ENCODE measurements around the gene DMRTB1. TPM values are rescaled to one million over a fixed set of nuclear protein-coding genes. Genes with fewer than 3 reads are reported as not detected.

The DMRTB1 gene
- total RNA-seq: not detected in 2 replicates

DNA sequence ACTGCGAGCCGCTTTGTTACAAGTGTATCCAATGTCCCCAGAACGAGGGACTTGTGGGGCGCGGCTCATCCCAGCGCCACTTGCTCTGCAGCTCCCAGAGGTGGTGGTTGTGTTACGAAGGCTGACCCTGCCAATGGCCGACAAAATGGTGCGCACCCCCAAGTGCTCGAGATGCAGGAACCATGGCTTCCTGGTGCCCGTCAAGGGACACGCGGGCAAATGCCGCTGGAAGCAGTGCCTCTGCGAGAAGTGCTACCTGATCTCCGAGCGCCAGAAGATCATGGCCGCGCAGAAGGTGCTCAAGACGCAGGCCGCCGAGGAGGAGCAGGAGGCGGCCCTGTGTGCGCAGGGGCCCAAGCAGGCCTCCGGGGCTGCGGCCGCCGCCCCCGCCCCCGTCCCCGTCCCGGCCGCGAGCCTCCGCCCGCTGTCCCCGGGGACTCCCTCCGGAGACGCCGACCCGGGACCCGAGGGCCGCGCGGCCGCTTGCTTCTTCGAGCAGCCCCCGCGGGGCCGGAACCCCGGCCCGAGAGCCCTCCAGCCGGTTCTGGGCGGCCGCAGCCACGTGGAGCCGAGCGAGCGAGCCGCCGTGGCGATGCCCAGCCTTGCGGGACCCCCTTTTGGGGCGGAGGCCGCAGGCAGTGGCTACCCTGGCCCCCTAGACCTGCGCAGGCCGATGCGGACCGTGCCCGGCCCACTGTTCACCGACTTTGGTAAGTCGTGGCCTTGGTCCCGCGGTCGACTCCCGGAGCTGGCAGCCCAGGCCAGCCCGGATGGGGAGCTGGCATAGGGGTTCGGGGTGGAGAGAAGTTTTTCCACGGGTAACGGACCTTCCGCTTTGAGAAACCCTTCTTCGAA, at the start of gene DMRTB1:
DMRTB1 (plus strand) TSS at position 79 of the 855 bp plus-strand sequence; CDS start at position 134, 55 bp downstream.
- intact Hi-C loops (cut with micrococcal nuclease): no loop called here

DNA sequence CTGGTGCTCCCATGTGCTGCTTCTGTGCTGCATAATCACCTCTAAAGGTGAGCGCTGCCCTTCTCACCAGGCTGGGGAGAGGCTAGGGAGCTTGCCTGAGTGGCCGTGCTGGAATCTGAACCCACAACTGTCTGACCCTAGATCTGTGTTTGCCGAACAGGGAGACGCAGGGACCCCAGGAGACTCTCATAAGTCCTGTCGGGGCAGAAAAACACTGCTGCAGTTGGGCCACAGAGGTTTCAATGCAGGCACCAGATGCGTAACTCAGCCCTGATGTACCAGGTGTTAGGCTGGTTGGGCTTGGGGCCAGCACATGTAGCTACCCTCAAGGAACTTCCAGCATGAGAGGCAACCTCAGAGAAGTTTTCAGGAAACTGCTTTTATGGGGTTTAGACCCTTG, 49.5 kb upstream of the DMRTB1 start:
- intact Hi-C loops (cut with micrococcal nuclease): loop anchor here (5.0 to 10.0 kb wide), 4 partner anchors 395 to 1385 kb away; partner anchors contain the start of genes KTI12, TCEANC2 and TMEM59

DNA sequence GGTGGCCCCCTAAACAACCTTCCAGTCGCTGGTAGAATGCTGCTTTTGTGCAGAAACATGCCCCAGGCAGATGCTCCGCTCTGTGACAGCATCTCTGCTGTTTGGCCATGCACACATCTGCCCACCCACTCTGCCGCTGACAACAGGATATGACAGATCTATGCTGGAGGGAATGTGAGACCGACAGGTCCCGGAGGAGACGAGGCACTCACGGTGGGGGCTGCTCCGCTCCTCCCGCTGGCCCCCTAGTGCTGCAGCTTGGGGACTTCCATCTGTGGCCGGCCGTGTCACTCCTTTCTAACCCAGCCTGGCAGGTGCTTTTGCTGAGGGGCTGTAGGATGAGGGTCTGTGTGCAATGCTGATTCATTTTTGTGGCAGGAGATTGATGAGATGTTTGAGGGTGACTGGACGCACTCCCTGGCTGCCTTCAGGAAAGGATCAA, 49.1 kb upstream of the DMRTB1 start:
- intact Hi-C loops (cut with micrococcal nuclease): loop anchor here (5.0 to 10.0 kb wide), 4 partner anchors 395 to 1385 kb away; partner anchors contain the start of genes KTI12, TCEANC2 and TMEM59

DNA sequence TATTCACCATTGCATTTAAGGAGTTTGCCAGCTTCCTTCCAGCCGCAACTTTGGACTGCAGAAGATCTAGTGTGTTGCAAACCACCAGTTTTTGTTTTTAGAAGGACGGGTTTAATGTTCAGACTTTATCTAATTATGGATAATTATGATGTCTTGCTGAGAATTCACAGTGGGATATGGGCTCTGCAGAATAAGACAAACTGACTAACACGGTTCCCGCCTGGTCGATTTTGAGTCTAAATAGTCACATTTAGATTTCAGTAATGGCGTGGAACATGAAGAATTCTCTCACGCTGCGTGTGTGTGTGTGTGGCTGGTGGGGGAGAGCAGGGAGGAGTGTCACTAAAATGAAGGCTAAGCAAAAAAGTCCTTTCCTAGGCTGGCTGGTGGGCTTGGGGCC, 48.5 kb upstream of the DMRTB1 start:
- intact Hi-C loops (cut with micrococcal nuclease): loop anchor here (5.0 to 10.0 kb wide), 4 partner anchors 396 to 1384 kb away; partner anchors contain the start of genes KTI12, TCEANC2 and TMEM59

DNA sequence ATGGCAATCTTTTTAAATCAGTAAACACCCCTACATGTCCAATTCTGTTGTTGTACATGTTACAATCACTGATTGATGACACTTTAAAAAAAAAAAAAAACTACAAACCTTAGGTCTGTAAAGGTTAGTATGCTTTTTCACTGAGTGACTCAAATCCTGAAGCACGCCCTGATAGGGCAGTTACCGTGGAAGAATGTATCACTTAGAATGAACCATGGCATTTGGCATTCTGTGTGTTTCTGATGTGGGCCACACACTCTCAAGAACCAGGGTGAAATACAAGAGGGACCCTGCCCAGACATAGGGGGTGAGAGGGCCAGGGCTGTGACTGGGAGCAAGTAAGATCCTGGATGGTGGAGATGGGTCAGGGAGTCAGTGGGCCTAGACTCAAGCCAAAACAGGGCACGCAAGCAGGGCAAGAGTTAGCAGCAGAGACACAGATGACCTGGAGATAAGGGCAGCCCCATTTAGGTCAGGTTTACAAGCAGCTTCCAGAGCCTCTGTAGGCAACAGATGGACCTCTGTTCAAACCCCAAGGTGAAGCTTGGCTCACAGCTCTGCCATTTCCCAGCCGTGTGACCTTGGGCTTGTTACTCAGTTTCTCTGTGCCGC, 47.6 kb upstream of the DMRTB1 start:
- intact Hi-C loops (cut with micrococcal nuclease): loop anchor here (2.0 to 10.0 kb wide), 5 partner anchors 61 to 1383 kb away; partner anchors contain the start of genes KTI12, TCEANC2 and TMEM59

DNA sequence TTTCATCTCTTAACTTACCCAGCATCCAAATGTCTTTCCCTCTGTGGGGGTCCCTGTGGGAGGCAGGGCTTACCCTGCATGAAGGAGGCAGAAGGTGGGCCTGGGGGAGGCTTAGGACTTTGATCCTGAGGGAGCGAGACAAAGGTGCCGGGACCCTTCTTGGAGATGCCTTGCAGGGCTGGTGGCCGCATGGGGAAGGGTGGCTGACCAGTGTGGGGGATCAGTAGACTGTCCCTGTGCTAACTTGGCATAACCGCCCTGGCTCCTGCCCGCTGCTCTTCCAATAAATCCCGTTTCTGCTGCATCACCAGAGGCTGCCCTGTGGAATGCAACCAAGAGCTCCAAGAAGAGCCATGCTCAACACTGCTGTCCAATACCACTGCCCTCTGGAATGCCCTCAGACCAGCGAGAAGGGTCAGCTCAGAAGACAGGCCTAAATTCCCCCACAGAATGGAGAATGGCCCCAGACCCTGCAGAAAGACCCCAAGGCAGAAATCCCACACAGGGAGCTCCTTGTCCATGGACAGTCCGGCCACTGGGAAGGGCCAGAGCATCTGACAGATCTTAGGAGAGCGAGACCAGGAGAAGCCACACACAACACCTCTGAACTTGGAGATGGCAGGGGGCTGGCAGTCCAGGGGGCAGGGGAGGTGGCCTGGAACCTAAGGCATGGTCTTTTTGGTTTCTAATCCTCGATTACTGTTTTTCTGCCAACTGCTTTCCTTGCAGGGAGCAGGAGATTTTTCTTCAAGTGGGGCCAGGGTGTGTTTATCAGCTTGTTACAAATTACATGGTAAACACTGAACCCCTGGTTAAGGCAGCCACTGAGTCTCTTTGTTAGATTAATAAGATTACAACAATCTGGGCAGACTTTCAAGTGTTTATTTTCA, 46.7 kb upstream of the DMRTB1 start:
- intact Hi-C loops (cut with micrococcal nuclease): loop anchor here (1.0 to 10.0 kb wide), 14 partner anchors 32 to 1382 kb away; partner anchors contain the start of genes CPT2, IFT25, KTI12 and MAGOH

DNA sequence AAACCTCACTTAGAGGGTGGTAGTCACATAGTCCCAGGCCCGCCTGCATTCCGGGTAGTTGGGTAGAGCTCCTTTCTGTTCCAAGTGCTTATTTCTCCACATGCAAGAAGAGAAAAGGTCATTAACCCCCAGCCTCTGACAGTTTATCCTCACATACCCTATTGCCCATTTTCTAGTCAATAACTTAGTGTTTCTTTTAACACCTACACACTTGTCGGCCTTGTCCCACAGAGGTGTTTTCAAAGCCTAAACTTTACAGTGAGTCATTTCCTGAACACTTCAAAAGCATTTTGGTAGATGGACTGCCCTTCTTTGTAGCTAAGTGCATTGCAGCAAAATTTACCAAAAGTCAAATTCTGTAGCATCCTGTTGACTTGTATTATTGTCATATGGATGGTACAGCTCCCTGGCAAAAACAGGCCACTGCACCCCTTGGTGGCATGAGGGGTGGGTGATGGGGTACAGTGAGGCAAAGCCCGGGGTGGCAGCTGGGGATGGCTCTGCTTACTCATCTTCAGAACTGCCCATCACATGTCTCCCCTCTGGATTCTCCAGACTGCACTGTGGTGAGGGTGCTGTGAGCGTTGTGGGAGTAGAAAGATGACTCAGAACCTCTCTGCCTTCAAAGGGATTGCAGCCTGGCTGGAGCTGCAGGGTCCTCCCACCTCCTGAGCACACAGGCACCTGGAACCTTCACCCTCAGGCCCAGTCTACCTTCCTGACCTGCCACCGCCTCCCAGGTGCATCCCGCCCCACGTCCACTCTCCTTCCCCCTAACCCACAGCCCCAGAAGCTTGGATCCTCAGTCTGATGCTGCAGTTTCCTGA, 45.8 kb upstream of the DMRTB1 start:
- intact Hi-C loops (cut with micrococcal nuclease): loop anchor here (1.0 to 10.0 kb wide), 14 partner anchors 31 to 1381 kb away; partner anchors contain the start of genes CPT2, IFT25, KTI12 and MAGOH

DNA sequence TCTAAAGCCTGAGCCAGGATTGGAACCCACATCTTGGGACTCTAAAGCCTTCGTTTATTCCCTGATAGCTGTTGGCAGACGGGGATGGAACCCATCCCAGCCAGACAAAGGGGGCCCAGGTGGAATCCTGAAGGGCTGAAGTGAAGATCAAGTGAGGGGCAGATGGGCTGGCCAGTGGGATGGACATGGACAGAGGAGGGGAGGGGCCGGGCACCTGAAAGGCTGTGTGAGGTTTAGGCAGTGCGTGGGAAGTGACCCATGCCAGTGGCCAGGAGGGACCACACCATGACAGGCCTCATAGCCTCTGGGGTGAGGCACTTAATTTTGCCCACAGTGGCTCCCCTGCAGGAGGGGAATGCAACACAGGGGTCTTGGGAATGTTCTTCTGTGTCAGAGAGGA, 44.6 kb upstream of the DMRTB1 start:
- intact Hi-C loops (cut with micrococcal nuclease): loop anchor here (5.0 to 10.0 kb wide), 4 partner anchors 400 to 1382 kb away; partner anchors contain the start of genes KTI12, TCEANC2 and TMEM59

DNA sequence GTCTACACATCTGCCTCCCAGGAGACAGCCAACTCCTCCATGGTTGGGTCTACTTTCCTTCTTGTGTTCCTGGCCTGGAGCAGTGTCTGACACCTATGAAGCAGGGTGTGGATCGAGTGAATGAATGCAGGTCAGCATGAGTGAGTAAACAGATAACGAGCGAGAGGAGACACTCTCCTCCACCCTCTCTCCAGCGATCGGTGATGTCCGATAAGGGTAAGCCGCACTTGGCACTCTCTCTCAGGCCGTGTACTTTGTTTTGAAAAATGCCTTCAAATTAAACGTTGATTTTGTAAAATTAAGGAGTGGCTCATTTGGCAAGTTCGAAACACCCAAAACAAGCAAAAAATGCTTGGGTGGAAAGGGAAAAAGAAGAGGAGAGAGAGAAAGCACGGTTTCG, 43.8 kb upstream of the DMRTB1 start:
- intact Hi-C loops (cut with micrococcal nuclease): loop anchor here (10.0 kb wide), 2 partner anchors 401 to 1379 kb away; no protein-coding TSS in a partner anchor

DNA sequence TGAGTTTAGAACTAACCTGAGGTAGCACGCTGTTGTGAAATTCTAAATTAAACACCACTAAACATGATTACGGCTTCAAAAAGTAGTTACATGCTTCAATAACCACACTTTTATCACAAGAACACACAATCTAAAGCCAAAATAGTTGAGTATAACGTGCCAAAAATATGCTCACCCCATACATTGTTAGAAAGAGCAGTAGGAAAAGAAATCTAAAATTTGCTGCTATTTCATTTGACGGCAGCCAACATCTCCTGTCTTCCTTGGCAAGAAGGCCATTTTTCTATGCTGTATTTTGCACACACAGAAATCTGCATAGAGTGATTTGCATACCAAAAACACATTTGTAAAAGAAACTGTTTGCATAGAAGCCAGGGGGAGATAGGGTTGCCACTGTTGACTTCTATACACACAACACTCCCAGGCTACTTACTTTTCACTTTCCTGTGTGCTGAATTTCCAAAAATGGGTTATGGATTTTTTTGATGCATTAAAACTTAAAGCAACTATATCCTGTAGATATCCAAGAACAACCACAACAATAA, 42.9 kb upstream of the DMRTB1 start:
- intact Hi-C loops (cut with micrococcal nuclease): loop anchor here (10.0 kb wide), 2 partner anchors 402 to 1378 kb away; no protein-coding TSS in a partner anchor

DNA sequence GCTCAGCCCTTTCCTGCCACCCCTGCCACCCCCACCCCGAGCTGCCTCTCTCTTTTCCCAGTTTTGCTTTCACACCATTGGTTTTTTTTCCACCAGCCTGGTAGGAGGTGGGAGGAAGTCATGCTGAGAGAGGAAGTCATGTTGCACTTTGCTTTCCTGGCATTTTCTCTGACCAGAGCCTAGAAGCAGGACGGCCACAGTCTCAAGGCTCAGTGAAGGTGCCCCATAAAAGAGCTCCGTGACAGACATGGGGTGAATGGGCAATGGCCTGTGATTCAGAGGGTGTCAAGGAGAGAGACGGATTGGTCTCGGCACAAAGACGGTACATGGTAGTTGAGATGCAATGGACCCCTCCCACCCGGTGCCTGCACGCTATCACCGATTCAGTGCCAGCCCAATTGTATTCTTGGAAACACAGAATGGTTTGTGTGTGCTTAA, 42.1 kb upstream of the DMRTB1 start:
- intact Hi-C loops (cut with micrococcal nuclease): loop anchor here (10.0 kb wide), 2 partner anchors 402 to 1378 kb away; no protein-coding TSS in a partner anchor

DNA sequence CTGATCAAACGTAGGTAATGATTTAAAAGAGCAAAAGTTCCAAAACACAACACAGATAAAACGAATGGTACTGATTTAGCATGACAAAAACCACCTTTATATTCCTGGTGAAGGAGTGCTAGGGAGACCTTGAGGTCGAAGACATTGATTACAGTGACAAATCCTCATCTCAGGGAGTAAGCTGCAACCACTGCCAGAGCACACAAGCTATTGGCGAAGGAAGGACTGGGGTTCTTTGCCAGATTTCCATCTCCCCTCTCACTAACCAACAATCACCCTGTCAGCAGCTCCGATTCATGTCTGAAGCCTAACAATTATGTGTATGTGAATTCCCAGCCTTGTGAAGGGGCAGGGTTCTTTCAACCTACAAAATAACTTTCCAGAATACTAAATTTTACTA, 40.2 kb upstream of the DMRTB1 start:
- intact Hi-C loops (cut with micrococcal nuclease): loop anchor here (10.0 kb wide), 2 partner anchors 404 to 1376 kb away; no protein-coding TSS in a partner anchor

DNA sequence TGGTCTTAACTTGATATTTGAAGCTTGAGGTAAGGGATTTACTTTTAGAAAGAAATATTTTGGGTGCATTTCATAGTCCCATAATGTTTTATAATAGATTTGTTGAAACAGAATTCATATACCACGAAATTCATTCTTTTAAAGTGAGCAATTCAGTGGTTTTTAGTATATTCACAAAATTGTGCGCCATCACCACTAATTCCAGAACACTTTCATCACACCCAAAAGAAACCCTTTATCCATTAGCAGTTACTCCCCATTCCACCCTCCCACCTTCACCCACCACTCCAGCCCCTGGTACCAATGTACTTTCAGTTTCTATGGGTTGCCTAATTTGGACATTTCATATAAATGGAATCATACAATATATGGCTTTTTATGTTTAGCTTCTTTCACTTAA, 38.9 kb upstream of the DMRTB1 start:
- intact Hi-C loops (cut with micrococcal nuclease): no loop called here

DNA sequence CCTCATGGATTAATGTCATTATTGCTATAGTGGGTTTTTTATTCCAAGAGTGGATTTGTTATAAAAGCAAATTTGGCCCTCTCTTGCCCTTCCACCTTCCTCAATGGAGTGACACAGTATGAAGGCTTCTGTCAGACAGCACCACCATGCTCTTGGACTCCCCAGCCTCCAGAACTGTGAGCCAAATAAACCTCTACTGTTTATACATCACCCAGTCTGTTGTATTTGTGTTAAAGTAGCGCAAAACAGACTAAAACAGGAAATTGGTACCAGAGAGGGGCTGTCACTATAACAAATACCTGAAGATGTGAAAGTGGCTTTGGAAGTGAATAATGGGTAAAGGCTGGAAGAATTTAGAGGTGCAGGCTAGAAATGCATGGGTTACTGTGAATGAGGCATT, 38.0 kb upstream of the DMRTB1 start:
- intact Hi-C loops (cut with micrococcal nuclease): no loop called here

DNA sequence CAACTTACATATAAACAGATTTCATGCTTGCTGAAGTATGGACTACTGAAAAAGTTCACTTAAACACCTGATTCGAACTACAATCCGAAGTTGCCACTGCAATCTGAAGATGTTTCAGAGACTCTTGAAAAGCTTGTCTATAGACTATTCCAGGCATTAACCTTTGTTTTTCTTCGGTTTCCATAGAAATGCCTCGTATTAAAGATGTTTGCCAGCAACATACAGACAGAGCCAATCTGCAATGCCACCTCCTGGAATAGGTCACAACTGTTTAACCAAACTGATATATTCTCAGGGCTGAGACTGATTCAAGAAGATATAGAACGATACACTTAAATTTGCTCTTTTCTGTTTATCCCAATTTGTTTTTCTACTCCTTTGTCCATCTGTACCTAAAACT, 28.9 kb upstream of the DMRTB1 start:
- intact Hi-C loops (cut with micrococcal nuclease): no loop called here

DNA sequence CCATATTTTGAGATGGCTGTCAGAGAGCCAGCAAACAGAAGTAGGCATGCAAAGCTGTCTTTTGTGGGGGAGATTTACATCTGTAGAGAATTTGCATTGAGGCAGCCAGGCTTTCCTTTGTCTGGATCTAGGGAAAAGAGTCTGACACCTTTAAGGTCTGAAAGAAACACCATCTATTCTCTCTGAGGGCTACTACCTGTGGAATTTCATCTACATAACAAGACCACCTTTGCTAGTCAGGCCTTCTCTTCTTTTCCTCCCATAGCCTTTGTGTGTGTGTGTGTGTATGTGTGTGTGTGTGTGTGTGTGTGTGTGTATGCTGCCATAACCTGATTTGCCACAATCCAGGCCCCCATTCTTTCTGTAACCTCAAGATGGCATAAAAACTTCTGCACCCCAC, 28.4 kb upstream of the DMRTB1 start:
- intact Hi-C loops (cut with micrococcal nuclease): no loop called here

DNA sequence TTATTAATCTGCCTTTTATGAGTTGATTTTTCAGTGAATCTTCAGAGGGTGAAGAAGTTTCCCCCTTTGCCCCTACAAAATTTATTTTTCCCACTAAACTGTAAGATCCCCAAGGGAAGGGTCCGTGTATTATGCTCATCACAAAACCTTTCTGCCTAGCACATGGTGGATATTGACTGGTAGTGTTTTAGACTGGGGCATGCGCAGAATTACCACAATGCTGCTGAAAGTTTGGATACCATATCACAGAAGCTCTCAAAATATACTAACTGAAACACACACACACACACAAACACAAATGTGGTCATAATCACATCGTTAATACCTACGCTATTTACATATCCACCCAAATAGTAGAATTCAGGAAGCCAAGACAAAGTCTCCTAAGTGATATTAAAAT, 28.0 kb upstream of the DMRTB1 start:
- intact Hi-C loops (cut with micrococcal nuclease): no loop called here

DNA sequence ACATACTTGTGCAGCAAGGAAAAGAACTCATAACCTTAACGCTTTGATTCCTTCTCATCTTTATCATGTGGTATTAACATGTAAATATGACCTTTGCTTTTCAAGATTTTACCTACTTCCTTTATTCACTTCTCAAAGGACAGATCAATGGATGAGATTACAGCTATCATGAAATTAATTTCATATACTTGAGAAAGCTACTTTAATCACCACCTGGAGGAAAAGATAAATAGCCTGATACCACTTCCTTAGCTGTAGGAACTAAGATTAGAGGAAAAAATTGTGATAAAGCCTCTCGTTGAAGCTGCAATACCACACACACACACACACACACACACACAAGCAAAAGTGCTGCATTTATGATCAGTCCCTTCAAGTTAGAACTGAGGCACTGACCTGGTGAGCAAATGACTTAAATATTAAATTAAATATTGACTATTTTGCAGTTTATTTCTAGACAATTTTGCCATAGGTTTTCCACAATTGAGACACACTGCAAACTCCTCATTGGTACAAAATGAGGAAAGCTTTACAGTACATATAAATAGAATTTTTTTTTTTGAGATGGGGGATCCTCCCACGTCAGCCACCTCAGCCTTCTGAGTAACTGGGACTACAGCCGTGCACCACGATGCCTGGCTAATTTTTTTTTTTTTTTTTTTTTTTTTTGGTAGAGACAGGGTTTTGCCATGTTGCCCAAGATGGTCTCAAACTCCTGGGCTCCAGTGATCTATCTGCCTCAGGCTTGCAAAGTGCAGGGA, 27.2 kb upstream of the DMRTB1 start:
- intact Hi-C loops (cut with micrococcal nuclease): no loop called here

DNA sequence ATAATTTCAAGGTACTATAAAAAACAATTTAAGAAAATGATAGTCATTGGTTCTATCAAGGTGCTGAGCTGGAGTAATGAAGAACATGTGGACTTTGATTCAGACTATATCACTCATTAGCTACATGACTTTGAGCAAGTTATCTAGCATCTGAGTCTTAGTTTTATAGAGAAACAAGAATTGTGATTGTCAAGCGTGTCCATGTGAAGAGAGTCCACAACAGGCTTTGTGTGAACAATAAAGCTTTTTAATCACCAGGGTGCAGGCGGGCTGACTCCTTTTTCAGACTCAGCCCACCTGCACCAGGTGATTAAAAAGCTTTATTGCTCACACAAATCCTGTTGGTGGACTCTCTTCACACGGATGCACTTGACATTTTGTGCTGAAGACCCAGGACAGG, 26.6 kb upstream of the DMRTB1 start:
- intact Hi-C loops (cut with micrococcal nuclease): no loop called here

All from T-helper 1 cell treated with Interleukin-12 subunit alpha and Interleukin-12 subunit beta and Interleukin-4 antibody, amounts not matched to agents 30 ng/mL and 1 ng/mL, for 36 hours (primary cell).